HL-60/S4 (cell line): ENCODE results near the gene LAMP1.
"Not testable (repeated sequence)": the region's sequence is repeated elsewhere in the genome, so short reads cannot be mapped to it uniquely, and the experiment has no call there.

Experiments used
- in situ Hi-C: fragments of 300-500 bp; cut with MboI; formaldehyde crosslinking; loops from 2 replicates; pipeline ENCODE4 v1.14.3; 2022; ENCODE audit warnings: low sequenced_read_pairs

LAMP1 gene

DNA sequence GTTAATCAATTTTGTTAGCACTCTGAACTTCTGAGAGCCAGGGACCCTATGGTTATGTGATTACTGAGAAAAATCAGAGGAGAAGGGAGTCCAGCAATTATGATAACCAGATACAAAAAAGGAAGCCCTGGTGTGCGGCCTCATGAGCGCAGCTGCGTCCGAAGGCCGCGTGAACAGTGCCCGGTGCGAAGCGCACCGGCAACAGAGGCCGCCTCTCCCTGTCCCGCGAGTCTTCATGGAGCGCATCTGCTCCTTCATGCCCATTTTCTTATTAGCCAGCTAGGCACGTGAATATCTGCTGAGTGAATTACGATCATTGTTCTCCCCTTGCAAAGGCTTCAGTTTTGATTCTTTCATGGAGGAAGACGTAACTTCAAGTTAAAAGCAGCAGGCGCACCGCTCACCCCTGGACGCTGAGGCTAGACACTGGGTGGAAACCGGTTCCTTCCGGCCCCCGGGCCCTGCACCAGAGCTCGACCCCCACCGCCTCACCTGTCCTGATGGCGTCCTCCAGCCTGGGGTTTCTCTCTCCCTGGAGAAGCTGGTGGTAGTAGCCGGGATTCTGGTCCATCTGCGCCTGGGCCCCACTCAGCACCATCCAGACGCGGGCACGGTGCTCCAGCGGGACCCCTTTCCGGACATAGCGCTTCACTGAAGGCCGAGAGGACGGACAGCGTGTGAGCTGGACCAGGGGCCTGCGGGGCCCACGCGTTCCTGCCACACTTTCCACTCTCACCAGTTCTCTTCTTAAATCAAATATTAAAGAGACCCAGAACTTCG is 58.0 kb downstream of the LAMP1 start:
- in situ Hi-C loops: no loop called here

DNA sequence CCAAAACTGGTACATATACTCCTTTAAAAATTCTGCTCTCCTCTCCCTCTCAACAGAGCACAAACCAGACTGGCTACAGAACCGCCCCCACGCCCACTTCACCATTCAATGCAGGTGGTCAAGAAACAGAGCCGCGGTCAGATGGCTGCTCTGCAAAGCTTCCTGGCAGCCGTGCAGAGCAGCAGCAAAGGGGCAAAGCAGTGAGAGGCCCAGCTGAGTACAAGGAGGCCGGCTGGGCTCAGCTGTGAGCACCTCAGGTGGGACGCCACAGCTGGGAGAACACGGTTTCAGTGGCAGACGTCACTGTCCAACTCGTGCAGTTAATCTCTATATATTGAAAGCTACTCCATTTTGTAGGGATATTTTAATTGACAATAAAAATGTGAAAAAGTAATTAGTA is 58.6 kb downstream of the LAMP1 start:
- in situ Hi-C loops: no loop called here

DNA sequence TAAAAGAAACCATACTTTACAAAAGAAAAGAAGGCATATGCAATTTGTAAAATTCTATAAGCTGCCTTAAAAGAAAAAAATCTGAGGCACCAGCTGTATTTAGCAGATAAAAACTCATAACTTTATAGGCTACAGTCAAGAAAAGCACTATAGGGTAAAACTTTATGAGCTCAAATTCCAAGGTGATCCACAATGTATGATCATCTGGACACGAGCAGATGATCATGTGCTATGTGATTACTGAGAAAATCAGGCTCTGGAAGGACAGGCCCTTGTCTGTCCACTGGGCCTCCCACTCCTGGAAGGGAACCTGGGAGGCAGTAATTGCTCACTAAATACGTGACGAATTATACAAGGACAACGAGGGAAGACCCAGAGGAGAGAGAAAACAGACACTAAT is 59.6 kb downstream of the LAMP1 start:
- in situ Hi-C loops: no loop called here

DNA sequence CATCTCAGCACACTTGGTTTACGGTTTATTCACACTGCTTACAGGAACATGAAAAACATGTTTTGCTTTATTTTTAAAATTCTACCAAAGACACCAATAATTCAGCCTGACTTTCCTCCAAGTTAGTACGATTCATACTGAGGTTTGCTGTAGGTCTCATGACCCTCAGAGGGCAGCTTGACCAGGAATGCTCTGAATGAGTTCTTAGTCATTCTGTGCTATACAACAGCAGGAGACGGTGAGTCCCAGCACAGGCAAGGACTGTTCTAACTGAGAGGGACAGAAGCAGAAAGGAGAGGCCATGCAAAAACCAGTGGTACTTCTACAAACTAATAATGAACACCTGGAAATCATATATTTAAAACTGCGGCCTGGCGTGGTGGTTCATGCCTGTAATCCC is 60.5 kb downstream of the LAMP1 start:
- in situ Hi-C loops: no loop called here

DNA sequence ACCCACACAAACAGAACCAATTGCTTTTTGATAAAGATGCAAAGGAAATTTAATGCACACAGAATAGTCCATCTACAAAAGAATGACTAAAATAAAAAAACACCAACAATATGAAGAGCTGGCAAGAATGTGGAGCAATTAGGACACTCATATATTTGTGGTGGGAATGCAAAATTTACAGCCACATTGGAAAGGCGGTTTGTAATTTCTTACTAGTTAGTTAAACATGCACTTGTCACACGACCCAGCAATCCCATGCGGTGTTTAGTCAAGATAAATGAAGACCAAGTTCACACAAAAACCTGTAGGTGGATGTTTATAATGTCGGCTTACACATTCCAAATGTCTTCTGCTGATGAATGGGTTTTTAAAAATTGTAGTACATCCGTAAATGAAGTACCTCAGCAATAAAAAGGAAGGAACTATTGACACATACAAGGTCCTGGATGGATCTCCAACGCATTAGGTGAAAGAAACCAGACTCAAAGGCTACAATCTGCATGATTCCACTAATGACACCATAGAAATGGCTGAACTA is 61.7 kb downstream of the LAMP1 start:
- in situ Hi-C loops: no loop called here

DNA sequence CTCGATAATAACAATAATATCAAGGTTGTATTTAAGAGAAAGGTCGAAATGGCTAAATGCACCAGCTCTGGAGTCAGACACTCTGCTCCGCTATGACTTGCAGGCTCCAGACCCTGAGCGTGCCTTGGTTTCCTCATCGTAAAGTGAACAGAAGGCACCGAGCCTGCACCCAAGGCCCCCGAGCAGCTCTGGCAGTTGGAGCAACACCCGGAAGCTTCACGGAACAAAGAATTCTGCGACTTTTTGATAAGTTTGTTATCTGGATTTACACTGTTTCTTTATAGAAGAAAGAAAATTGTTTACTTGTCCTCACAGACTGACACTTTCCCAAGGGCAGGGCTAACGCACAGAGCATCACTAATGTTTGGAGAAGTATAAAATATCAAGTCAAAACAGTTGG is 62.5 kb downstream of the LAMP1 start:
- in situ Hi-C loops: no loop called here

DNA sequence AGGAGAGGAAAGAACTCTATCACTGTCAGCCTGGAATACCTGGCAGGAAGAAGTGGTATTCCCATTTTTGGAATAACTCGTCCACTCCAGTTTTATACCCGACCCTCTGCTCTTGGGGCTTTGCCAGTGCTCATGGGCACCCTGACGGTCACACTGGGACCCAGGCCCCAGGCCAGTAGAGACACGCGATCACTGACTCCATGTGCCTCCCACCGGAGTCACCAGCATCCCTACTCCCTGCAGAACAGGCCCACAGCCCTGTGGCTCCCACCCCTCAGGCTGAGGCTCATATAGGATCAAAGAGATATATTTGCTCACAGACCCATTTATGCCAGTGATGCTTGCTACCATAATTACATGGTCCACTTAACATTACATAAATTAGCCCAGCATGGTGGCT is 63.4 kb downstream of the LAMP1 start:
- in situ Hi-C loops: no loop called here

DNA sequence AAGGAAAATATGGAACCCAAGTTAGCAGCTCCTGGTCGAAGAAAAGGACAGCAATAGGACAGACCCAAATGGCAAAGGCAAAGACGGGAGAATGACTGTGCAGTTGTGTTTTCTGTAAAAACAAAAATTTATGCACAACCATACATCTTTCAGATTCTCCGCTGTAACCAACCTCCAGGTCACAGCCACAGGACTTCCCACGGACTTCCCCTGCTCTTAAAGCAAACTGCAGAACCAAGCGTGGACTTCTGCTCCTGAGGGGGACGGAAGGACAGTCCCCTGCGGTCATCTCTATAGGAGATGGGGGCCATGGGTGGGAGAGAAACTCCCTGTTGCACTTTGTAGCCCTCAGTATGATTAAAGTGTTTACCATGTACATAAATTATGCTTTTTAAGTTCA is 64.4 kb downstream of the LAMP1 start:
- in situ Hi-C loops: no loop called here

DNA sequence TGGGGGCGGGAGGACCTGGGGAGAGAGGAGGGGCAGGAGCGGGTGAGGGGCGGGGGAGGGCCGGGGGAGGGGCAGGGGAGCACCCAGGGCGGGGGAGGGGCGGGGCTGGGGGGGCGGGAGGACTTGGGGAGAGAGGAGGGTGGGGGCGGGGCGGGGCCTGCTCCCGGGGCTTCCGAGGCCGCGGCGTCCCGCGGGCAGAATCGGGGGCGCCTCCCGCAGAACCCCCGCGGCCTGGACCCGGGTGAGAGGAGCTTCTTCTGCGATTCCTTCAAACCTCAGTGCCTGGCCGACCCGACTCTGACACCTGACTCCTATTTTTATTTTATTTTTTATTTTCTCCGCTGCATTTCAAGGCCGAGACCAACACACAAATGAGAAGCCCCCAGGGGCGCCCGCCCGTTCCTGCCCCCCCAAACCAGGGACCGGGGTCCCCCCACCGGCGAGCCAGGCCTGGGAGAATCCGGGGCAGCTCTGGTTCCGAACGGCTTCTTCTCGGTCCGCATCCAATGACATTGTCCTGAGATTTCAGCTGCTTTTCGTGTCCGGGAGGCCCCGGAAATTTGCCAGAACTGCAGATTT is 67.4 kb downstream of the LAMP1 start:
- in situ Hi-C loops: no loop called here

DNA sequence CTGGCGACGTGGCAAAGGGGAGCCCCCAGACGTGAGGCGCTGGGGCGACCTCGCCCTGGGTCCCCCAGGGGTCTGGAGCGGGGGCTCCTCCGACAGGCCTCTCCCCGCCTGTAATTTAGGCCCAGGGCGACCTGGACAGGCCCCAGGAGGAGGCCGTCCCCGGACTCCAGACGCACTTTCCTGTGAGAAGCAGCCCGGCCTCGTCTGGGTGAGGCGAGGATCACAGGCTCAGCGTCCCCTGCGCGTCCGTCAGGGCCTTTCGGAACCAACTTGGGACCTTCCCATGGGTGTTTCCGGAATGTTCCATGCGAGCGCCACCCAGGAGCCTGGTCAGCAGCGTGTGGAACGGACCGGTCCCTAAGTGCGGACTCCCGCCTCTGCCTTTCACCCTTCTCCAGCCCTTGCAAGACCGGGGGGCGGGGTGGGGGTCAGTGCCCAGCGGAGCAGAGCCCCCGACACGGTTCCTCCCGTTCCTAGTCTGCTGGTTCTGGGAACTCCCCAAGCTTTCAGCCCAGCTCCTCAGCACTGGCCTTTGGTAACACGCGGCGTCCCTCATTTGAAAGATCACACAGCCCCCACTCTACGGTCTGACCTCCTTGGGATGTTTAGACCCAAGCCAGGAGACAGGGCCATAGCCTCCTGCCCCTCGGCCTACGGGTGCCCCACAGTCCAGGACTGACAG is 68.0 kb downstream of the LAMP1 start:
- in situ Hi-C loops: no loop called here

DNA sequence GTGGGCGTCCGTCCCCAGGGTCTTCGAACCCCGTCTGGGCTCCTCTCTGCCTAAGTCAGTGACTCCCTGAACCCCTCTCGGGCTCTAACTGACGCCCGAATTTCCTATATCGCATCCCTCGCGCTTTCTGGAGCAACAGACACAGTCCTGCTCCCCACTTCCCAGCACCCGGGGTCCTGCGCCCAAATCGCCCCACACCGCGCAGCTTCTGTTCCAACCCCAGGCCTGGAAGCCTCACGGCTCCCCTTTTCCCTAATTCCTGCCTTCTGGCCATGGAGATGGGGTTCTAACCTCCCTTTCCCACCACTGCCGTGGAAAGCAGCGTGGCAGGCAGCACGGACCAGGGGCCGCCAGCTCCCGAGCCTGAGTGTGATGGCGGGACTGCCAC is 68.5 kb downstream of the LAMP1 start:
- in situ Hi-C loops: no loop called here

DNA sequence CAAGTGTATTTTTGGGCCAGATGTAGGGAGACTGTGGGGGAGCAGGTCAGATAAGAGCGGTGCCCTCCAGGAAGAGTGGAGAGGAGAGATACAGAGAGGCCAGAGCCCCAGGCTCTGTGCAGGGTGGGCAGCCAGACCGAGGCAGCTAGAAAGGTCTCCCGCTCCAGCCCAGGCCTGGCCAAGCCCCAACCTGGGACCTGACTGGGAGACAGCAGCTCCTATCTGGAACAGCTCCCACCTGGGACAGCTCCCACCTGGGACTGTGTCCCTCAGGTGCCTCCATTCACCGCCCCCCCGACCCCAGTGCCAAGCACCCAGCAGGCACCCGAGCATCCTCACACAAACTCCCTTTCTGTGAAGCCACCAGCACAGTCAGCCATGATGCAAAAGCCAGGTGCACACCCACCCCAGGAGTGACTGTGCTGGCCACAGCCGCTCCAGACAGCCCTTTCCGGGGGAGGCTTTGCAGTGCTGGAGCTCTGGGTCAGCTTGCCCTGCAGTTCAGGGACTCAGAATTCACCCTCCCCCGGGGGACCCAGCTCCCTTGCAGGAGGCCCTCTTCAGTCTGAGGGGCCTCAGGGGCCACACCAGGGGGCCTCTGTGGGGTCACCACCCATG is 69.0 kb downstream of the LAMP1 start:
- in situ Hi-C loops: no loop called here

DNA sequence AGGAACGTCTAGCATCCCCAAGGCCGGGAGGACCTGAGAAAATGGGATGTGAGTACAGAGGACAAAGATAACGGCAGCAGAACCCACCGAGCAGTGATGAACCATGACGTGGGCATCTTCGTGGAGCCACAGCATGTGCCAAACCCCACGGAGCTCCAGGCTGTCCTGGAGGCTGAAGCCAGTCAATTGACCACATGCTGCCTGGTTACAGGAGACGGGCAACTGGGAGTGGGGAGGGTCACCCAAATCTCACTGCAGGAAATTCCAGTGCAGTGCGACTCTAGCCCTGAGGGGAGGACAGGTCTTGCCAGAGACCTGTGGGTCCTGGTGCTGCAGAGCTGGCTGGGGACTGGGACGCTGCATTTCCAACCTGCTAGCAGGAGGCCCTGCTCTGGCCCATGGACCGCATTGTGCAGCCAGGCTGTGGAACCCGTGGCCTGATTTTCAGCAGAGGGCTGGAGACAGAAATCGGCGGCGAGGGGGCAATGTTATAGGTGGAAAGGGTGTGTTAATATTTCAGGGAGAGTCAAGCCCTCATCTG is 70.1 kb downstream of the LAMP1 start:
- in situ Hi-C loops: no loop called here

DNA sequence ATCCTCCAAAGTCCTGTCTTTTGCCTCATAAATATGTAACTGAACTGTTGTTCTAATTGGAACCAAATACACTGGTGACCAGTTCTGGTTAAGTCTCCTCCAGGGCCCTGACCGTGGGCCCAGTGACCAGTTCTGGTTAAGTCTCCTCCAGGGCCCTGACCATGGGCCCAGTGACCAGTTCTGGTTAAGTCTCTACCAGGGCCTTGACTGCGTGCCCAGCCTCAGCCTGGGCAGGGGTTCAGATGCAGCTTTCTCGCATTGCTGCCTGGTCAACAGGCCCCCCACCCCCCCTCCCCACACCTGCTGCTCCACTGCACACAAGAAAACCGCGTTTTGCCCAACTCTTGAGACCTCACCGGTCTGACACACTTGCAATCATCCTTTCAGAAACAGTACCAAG is 70.7 kb downstream of the LAMP1 start:
- in situ Hi-C loops: no loop called here

DNA sequence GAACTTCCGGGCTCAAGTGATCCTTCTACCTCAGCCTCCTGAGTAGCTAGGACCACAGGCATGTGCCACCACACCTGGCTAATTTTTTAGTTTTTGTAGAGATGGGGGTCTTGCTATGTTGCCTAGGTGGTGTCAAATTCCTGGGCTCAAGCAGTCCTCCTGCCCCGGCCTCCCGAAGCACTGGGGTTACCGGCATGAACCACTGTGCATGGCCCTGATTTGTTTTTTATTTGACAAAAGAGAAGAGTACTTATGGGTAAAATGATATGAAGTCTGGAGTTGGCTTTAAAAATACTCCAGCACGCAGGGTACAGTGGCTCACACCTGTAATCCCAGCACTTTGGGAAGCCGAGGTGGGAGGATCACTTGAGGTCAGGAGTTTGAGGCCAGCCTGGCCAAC is 71.3 kb downstream of the LAMP1 start:
- in situ Hi-C loops: not testable (repeated sequence)

DNA sequence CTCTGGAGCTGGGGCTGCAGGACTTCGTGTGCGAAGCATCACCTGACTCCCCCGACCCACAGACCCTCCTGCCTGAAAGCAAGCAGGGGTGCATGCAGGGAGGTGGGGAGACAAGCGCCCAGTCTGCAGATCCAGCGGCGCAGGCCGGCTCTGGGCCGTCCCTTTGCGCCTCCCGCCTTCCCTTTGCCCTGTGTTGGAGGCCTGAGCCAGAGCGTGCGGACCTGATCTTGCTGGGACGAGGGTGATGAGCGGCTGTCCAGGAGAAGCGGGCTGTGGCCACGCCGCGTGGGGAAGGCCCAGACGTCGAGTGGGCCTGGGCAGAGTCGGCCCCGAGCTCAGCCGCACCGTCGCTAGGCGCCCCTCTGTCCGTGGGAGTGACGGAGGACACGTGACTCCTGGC is 72.2 kb downstream of the LAMP1 start:
- in situ Hi-C loops: no loop called here

DNA sequence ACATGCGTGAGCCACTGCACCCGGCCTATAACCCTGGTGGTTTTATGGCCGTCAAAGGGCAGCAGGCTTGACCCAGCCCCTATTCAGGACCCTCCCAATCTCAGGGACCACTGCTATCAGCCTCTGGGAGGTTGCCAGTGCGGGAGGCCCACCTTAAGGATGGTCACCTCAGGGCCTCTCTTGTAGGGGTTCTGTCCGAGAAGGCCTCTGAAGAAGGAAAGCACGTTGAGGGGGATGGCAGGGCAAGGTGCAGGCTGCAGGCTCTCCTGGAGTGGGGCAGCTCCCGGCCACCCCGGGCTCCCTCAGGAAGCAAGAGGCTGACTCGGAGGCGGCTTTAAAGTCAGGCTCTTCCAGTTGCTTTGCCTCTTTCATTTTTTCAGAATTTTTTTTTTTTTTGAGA is 72.8 kb downstream of the LAMP1 start:
- in situ Hi-C loops: no loop called here

DNA sequence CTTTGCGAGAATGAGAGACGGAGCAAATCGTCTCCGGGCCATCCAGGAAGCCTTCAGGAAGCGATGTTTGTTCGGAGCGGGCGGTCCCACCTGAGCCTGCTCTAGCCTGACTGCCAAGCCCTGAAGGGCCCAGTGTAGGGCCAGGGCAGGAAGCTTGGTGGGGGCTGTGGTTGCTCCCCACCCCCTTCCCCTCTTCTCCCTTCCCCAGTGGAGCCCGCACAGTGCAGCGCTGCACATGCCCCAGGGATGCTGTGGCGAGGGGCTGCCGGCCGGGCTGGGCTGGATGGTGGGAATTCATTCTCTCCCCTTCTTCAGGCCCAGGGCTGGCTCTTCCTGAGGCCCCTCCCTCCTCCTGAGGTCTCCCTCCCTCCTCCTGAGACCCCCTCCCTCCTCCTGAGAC is 74.0 kb downstream of the LAMP1 start:
- in situ Hi-C loops: no loop called here

DNA sequence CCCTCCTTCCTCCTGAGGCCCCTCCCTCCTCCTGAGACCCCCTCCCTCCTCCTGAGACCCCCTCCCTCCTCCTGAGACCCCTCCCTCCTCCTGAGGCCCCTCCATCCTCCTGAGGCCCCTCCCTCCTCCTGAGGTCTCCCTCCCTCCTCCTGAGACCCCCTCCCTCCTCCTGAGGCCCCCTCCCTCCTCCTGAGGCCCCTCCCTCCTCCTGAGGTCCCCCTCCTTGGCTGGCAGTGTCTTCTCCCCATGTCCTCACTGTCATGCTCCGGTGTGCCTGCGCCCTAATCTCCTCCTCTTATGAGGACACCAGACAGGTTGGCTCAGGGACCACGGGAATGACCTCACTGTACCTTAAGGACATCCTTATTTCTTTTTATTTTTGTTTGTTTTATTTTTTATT is 74.7 kb downstream of the LAMP1 start:
- in situ Hi-C loops: not testable (repeated sequence)
